Natural killer cell (primary cell): Measurements from ENCODE around the gene TSC22D3. TPM values are rescaled to one million over a fixed set of nuclear protein-coding genes. Genes with fewer than 3 reads are reported as not detected.

Experiments
- ATAC-seq, 3 donors: fragments of 150-1000 bp in 2 of 3; fragments of 200-7000 bp in 1 of 3; cut with Tn5 transposase; 1 replicate in 1 of 3; 2 replicates in 2 of 3; pipeline ENCODE4 v1.10.0; 2021; ENCODE audit warnings: mild to moderate bottlenecking in 2 of 3, moderate library complexity in 2 of 3
- DNase-seq, 2 donors: peaks; one replicate each; pipeline versions ENCODE4 v3.0.0 to v3.0.0-alpha.2; 2013 to 2021; ENCODE audit warnings: mixed read lengths in 1 of 2
- H3K27ac ChIP-seq: one replicate; pipeline ENCODE4 v1.5.1; 2013; ENCODE audit warnings: mild to moderate bottlenecking, low read length
- H3K27me3 ChIP-seq: one replicate; pipeline ENCODE4 v1.6.1; 2013; ENCODE audit warnings: low read length; ENCODE audit not compliant: control insufficient read depth, insufficient read depth
- H3K36me3 ChIP-seq: one replicate; pipeline ENCODE4 v1.6.1; 2013; ENCODE audit warnings: low read length; ENCODE audit not compliant: control insufficient read depth, insufficient read depth
- H3K4me1 ChIP-seq: one replicate; pipeline ENCODE4 v1.6.1; 2013; ENCODE audit warnings: low read length; ENCODE audit not compliant: control insufficient read depth, insufficient read depth
- H3K4me3 ChIP-seq: one replicate; pipeline ENCODE4 v1.5.1; 2013; ENCODE audit warnings: low read length
- H3K9me3 ChIP-seq: one replicate; pipeline ENCODE4 v1.6.1; 2013; ENCODE audit warnings: low read length; ENCODE audit not compliant: control insufficient read depth, insufficient read depth
- H3K27ac Mint-ChIP-seq, 2 donors: one replicate each; pipeline ENCODE4 v1.8.0; 2022; ENCODE audit warnings: mild to moderate bottlenecking in 2 of 2, mixed read lengths in 2 of 2, moderate library complexity in 1 of 2
- H3K27me3 Mint-ChIP-seq, 2 donors: one replicate each; pipeline ENCODE4 v1.8.0; 2022; ENCODE audit warnings: low read depth in 2 of 2, mixed read lengths in 2 of 2
- H3K36me3 Mint-ChIP-seq: one replicate; pipeline ENCODE4 v1.8.0; 2022; ENCODE audit warnings: mixed read lengths
- H3K4me1 Mint-ChIP-seq, 2 donors: one replicate each; pipeline ENCODE4 v1.8.0; 2022; ENCODE audit warnings: mixed read lengths in 2 of 2
- H3K4me3 Mint-ChIP-seq: one replicate; pipeline ENCODE4 v1.8.0; 2022; ENCODE audit warnings: mild to moderate bottlenecking, moderate library complexity, mixed read lengths
- H3K9me3 Mint-ChIP-seq, 2 donors: one replicate each; pipeline ENCODE4 v1.8.0; 2022; ENCODE audit warnings: mixed read lengths in 2 of 2
- CTCF ChIP-seq: fragments of 200-600 bp; IDR thresholded peaks from one replicate; pipeline ENCODE4 v1.8.0; 2022; ENCODE audit warnings: antibody characterized with exemption
- WGBS: methylation state at CpG from one replicate; pipeline ENCODE4 v1.1.7; 2013; ENCODE audit warnings: missing lambda C conversion rate; ENCODE audit not compliant: insufficient coverage; 5-methylcytosine and 5-hydroxymethylcytosine counted together
- intact Hi-C: fragments of 100-400 bp; cut with micrococcal nuclease; formaldehyde crosslinking; loops from one replicate; pipeline ENCODE4 v1.14.2; 2022
- total RNA-seq, 4 donors: library from RNA; stranded (reverse); fragments of 120-200 nt in 1 of 4; gene quantifications; one replicate each; pipeline versions ENCODE4 v1.2.3 to v1.2.4, GENCODE V29; 2013 to 2022

The TSC22D3 gene
- 1,000 to 10,000 TPM in 2 of 3 donors, 100 to 1,000 TPM in 1; 895 to 1,800 (median 1,053) TPM for total RNA-seq
- total RNA-seq (2013): 1,356 TPM

GRCh38 chrX:107775734-107776511, at the start of gene TSC22D3:
TSC22D3 (minus strand) TSS chrX:107775787; CDS start chrX:107775419, 368 bp downstream.
- peak in 1 of 2 donors; percentile 78 for DNase-seq
- Mint-ChIP-seq H3K36me3 (no peaks in the 10 kb centered on the region), H3K4me1 (peaks cover 14 to 19% of the 10 kb centered on the region in 2 donors), H3K27ac (peak within 1 kb of the TSS; percentile 52 to 75), H3K9me3 (no peaks in the 10 kb centered on the region), H3K27me3 (peaks cover 0 to 14% of the 10 kb centered on the region in 2 donors), H3K4me3 (peak within 1 kb of the TSS; percentile 87)
- H3K4me3 ChIP-seq: peak within 1 kb of the TSS; percentile 62
- intact Hi-C loops: loop anchor here (2.0 to 5.0 kb wide), 3 partner anchors 64 to 879 kb away; no protein-coding TSS in a partner anchor
- WGBS: 0% methylated on average over 53 of the region's 59 CpGs
- H3K4me1 ChIP-seq: peaks cover 23% of the 10 kb centered on the region
- H3K9me3 ChIP-seq: no peaks in the 10 kb centered on the region
- TF ChIP-seq CTCF: no peak
- no peak within 1 kb of the TSS for H3K27ac ChIP-seq
- peak; percentile 68 to 72 (median 70) for ATAC-seq
- no peaks in the 10 kb centered on the region for H3K36me3 ChIP-seq
- no peaks in the 10 kb centered on the region for H3K27me3 ChIP-seq

- Mint-ChIP-seq H3K9me3 (no peaks in the 10 kb centered on the region), H3K27ac (no peak overlapping the region), H3K4me3 (no peak overlapping the region), H3K4me1 (peaks cover 0 to 12% of the 10 kb centered on the region in 2 donors), H3K27me3 (peaks cover 29 to 41% of the 10 kb centered on the region in 2 donors), H3K36me3 (no peaks in the 10 kb centered on the region)
- peaks cover 7% of the 10 kb centered on the region for H3K9me3 ChIP-seq
- H3K4me3 ChIP-seq: no peak overlapping the region
- ATAC-seq (no peak), DNase-seq (no peak)
- WGBS: no CpG with 5 or more reads among the region's 1 CpG
- intact Hi-C loops: no loop called here
- peaks cover 6% of the 10 kb centered on the region for H3K27me3 ChIP-seq
- no peak overlapping the region for H3K27ac ChIP-seq
- peaks cover 7% of the 10 kb centered on the region for H3K4me1 ChIP-seq
- TF ChIP-seq CTCF: no peak
- H3K36me3 ChIP-seq: no peaks in the 10 kb centered on the region
Observed at GRCh38 chrX:107823456-107823855, 47.9 kb upstream of the TSC22D3 start.

GRCh38 chrX:107823042-107823441, 47.5 kb upstream of the TSC22D3 start:
- DNase-seq: no peak
- Histone ChIP-seq H3K9me3 (peaks cover 7% of the 10 kb centered on the region), H3K4me3 (no peak overlapping the region), H3K36me3 (no peaks in the 10 kb centered on the region), H3K27me3 (peaks cover 6% of the 10 kb centered on the region), H3K4me1 (peaks cover 7% of the 10 kb centered on the region), H3K27ac (no peak overlapping the region)
- no peak overlapping the region for H3K4me3 Mint-ChIP-seq
- peaks cover 0 to 12% of the 10 kb centered on the region in 2 donors for H3K4me1 Mint-ChIP-seq
- intact Hi-C loops: no loop called here
- peaks cover 28 to 37% of the 10 kb centered on the region in 2 donors for H3K27me3 Mint-ChIP-seq
- WGBS: no CpG with 5 or more reads among the region's 2 CpGs
- no peak overlapping the region for H3K27ac Mint-ChIP-seq
- no peak for ATAC-seq
- no peaks in the 10 kb centered on the region for H3K36me3 Mint-ChIP-seq
- no peak for TF ChIP-seq CTCF
- H3K9me3 Mint-ChIP-seq: no peaks in the 10 kb centered on the region
